Colon (tissue), 2 donors: Measurements from ENCODE around the gene ATP2B2.
"Not testable (repeated sequence)": the region's sequence is repeated elsewhere in the genome, so short reads cannot be mapped to it uniquely, and the experiment has no call there.

Experiments used
- FAIRE-seq: peaks from 2 replicates; lab custom pipeline; 2012; peaks lifted over from hg19 to GRCh38; lab: Jason Lieb, UNC
- donor health status: control.
- donor health status: control.

The ATP2B2 gene

GRCh38 chr3:10321630-10322351 lies 183.6 kb downstream of the ATP2B2 start:
- no peak for FAIRE-seq

- FAIRE-seq, result no peak
These were observed 185.1 kb downstream of the ATP2B2 start for GRCh38 chr3:10320320-10320677.

GRCh38 chr3:10319804-10320203 lies 185.6 kb downstream of the ATP2B2 start:
- FAIRE-seq, result no peak

- FAIRE-seq, result no peak
These were observed 186.1 kb downstream of the ATP2B2 start for GRCh38 chr3:10319251-10319650.

GRCh38 chr3:10317961-10318350 lies 187.4 kb downstream of the ATP2B2 start:
- no peak for FAIRE-seq

GRCh38 chr3:10317311-10317960 lies 187.9 kb downstream of the ATP2B2 start:
- no peak for FAIRE-seq

- FAIRE-seq, result no peak
These were observed 189.5 kb downstream of the ATP2B2 start for GRCh38 chr3:10315771-10316344.

- FAIRE-seq, result no peak
These were observed 190.3 kb downstream of the ATP2B2 start for GRCh38 chr3:10315101-10315500.

- no peak for FAIRE-seq
These were observed 192.5 kb downstream of the ATP2B2 start for GRCh38 chr3:10312861-10313260.

- FAIRE-seq, result no peak
These were observed 193.0 kb downstream of the ATP2B2 start for GRCh38 chr3:10312391-10312790.

- FAIRE-seq, result no peak
These were observed 193.7 kb downstream of the ATP2B2 start for GRCh38 chr3:10311710-10312109.

GRCh38 chr3:10310578-10310977 lies 194.8 kb downstream of the ATP2B2 start:
- FAIRE-seq, result no peak

- FAIRE-seq, result no peak
These were observed 195.7 kb downstream of the ATP2B2 start for GRCh38 chr3:10309736-10310135.

GRCh38 chr3:10308678-10309077 lies 196.7 kb downstream of the ATP2B2 start:
- FAIRE-seq, result no peak

- FAIRE-seq, result no peak
These were observed 199.2 kb downstream of the ATP2B2 start for GRCh38 chr3:10306156-10306555.

- no peak for FAIRE-seq
These were observed 200.0 kb downstream of the ATP2B2 start for GRCh38 chr3:10305331-10305902.

GRCh38 chr3:10304905-10305304 lies 200.5 kb downstream of the ATP2B2 start:
- FAIRE-seq, result no peak

GRCh38 chr3:10303785-10304184 lies 201.6 kb downstream of the ATP2B2 start:
- no peak for FAIRE-seq

GRCh38 chr3:10303105-10303504 lies 202.3 kb downstream of the ATP2B2 start:
- FAIRE-seq, result no peak

GRCh38 chr3:10300087-10300486 lies 205.3 kb downstream of the ATP2B2 start:
- FAIRE-seq, result no peak

GRCh38 chr3:10299679-10300078 lies 205.7 kb downstream of the ATP2B2 start:
- no peak for FAIRE-seq

- FAIRE-seq, result no peak
These were observed 206.2 kb downstream of the ATP2B2 start for GRCh38 chr3:10299175-10299574.

GRCh38 chr3:10298064-10298463 lies 207.3 kb downstream of the ATP2B2 start:
- FAIRE-seq, result not testable (repeated sequence)
